Lung (tissue), 12 donors: ENCODE data around the gene DAB1. TPM values are rescaled to one million over a fixed set of nuclear protein-coding genes. Genes with fewer than 3 reads are reported as not detected.

ENCODE experiments used
- ATAC-seq: fragments of 200-7000 bp; cut with Tn5 transposase; one replicate; pipeline ENCODE4 v1.9.1; 2020; ENCODE audit warnings: moderate number of reproducible peaks; ENCODE audit not compliant: insufficient read depth, low FRiP score
- DNase-seq, 3 donors: peaks; one replicate each; pipeline ENCODE4 v3.0.0-alpha.2; 2013 to 2017
- H3K27ac ChIP-seq, 2 donors: one replicate each; pipeline ENCODE4 v1.5.1; 2013; ENCODE audit warnings: mild to moderate bottlenecking in 2 of 2, moderate library complexity in 2 of 2, control low read depth in 1 of 2, inconsistent platforms in 1 of 2, low read depth in 1 of 2, low read length in 1 of 2
- H3K27me3 ChIP-seq, 3 donors: one replicate each; pipeline ENCODE4 v1.5.1; 2013; ENCODE audit warnings: low read length in 2 of 3; ENCODE audit not compliant: control insufficient read depth in 3 of 3, insufficient read depth in 3 of 3
- H3K36me3 ChIP-seq, 4 donors: one replicate each; pipeline ENCODE4 v1.5.1; 2013; ENCODE audit warnings: low read length in 4 of 4, mild to moderate bottlenecking in 1 of 4, moderate library complexity in 1 of 4; ENCODE audit not compliant: control insufficient read depth in 4 of 4, insufficient read depth in 4 of 4
- H3K4me1 ChIP-seq, 5 donors: one replicate each; pipeline ENCODE4 v1.5.1; 2013; ENCODE audit warnings: low read length in 5 of 5, mild to moderate bottlenecking in 2 of 5, moderate library complexity in 1 of 5; ENCODE audit not compliant: control insufficient read depth in 5 of 5, insufficient read depth in 5 of 5
- H3K4me3 ChIP-seq: one replicate; pipeline ENCODE4 v1.5.1; 2013; ENCODE audit warnings: mild to moderate bottlenecking, control low read depth, moderate library complexity
- H3K9ac ChIP-seq, 2 donors: one replicate each; pipeline ENCODE4 v1.5.1; 2013; ENCODE audit warnings: low read length in 2 of 2, control low read depth in 1 of 2; ENCODE audit not compliant: insufficient read depth in 1 of 2
- H3K9me3 ChIP-seq, 4 donors: one replicate each; pipeline ENCODE4 v1.5.1; 2013; ENCODE audit warnings: low read length in 3 of 4, mild to moderate bottlenecking in 1 of 4, moderate library complexity in 1 of 4; ENCODE audit not compliant: control insufficient read depth in 4 of 4, insufficient read depth in 3 of 4
- WGBS, 2 donors: extraction: QIAGEN DNeasy Blood & Tissue Kit; methylation state at CpG; one replicate each; pipeline ENCODE4 v1.1.7; 2013; 5-methylcytosine and 5-hydroxymethylcytosine counted together
- polyA plus RNA-seq, 2 donors: library from polyadenylated mRNA; stranded (reverse); fragments of 200-250 nt; gene quantifications; one replicate each; pipeline ENCODE4 v1.2.1, GENCODE V29; 2013
- total RNA-seq, 2 donors: library from RNA; depleted of rRNA in 1 of 2; stranded (reverse); fragments of >200 nt in 1 of 2; gene quantifications; one replicate each; pipeline ENCODE4 v1.2.1, GENCODE V29; 2014 to 2021
- TF ChIP-seq, protein P1 (sequence below): IDR thresholded peaks from 2 replicates; pipeline ENCODE4 v1.5.1; 2012; ENCODE audit warnings: mild to moderate bottlenecking; ENCODE audit errors: control extremely low read depth, extremely low read depth
- donor health status: control.
- donor health status: control.
- donor health status: Bipolar disorder and iron deficiency.
- donor health status: healthy.
- donor health status: DM: yes; HTN: yes; CAD: no.

Gene DAB1
- total and polyA plus RNA-seq, 4 donors: 0.06 to 0.77 (median 0.10) TPM

DNA sequence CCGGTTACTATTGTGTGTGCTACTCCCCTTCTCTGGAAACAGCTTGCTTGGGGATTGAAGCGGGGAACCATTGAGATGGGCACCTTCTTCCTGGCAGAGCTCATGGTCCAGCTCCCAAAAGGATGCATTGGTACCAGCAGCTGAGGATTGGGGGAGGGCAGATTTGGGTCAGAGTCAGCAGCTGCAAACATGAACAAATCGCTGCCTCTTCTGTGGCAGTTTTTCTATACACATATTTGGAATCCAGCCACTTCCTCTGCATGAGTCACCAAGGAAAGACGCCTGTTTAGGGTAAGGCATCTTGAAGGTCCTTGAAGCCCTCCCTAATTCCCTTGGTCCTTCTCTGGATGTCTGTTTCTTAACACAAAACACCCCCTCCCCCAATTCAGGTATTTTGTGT, 104.7 kb downstream of the DAB1 start:
- Histone ChIP-seq H3K36me3 (no peaks in the 10 kb centered on the region), H3K9ac (no peak overlapping the region), H3K27me3 (no peaks in the 10 kb centered on the region), H3K9me3 (peaks cover 0 to 3% (median 0%) of the 10 kb centered on the region in 4 donors), H3K4me1 (peaks cover 0 to 23% (median 3%) of the 10 kb centered on the region in 5 donors), H3K27ac (no peak overlapping the region), H3K4me3 (no peak overlapping the region)
- WGBS, 2 donors: 43 to 51% methylated on average over 4 of the region's 4 CpGs
- DNase-seq: peak in 2 of 3 donors; percentile 86 to 92
- ATAC-seq: no peak
- TF ChIP-seq, protein P1, sequence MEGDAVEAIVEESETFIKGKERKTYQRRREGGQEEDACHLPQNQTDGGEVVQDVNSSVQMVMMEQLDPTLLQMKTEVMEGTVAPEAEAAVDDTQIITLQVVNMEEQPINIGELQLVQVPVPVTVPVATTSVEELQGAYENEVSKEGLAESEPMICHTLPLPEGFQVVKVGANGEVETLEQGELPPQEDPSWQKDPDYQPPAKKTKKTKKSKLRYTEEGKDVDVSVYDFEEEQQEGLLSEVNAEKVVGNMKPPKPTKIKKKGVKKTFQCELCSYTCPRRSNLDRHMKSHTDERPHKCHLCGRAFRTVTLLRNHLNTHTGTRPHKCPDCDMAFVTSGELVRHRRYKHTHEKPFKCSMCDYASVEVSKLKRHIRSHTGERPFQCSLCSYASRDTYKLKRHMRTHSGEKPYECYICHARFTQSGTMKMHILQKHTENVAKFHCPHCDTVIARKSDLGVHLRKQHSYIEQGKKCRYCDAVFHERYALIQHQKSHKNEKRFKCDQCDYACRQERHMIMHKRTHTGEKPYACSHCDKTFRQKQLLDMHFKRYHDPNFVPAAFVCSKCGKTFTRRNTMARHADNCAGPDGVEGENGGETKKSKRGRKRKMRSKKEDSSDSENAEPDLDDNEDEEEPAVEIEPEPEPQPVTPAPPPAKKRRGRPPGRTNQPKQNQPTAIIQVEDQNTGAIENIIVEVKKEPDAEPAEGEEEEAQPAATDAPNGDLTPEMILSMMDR: no peak

DNA sequence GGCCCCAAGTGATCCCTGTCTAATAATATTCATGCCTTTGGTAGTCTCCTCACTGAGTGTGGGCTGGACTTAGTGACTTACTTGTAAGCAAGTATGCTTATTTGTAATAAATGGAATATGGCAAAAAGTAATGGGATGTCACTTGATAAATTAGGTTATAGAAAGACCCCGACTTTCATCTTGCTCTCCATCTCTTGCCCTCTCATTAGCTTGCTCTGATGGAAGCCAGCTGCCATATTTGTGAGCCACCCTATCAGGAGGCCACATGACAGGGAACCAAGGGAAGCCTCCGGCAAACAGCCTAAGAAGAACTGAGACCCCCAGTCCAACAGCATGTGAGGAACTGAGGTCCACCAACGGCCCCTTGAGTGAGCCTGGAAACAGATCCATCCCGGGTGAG, 107.0 kb downstream of the DAB1 start:
- H3K36me3 ChIP-seq: no peaks in the 10 kb centered on the region
- TF ChIP-seq, protein P1: no peak
- peaks cover 0 to 23% (median 3%) of the 10 kb centered on the region in 5 donors for H3K4me1 ChIP-seq
- H3K27me3 ChIP-seq: no peaks in the 10 kb centered on the region
- DNase-seq (peak in 2 of 3 donors; percentile 67 to 85), ATAC-seq (no peak)
- no peak overlapping the region for H3K27ac ChIP-seq
- H3K9ac ChIP-seq: no peak overlapping the region
- H3K9me3 ChIP-seq: peaks cover 0 to 3% (median 0%) of the 10 kb centered on the region in 4 donors
- no peak overlapping the region for H3K4me3 ChIP-seq
- 83 to 85% methylated on average over 4 of the region's 4 CpGs for WGBS, 2 donors

DNA sequence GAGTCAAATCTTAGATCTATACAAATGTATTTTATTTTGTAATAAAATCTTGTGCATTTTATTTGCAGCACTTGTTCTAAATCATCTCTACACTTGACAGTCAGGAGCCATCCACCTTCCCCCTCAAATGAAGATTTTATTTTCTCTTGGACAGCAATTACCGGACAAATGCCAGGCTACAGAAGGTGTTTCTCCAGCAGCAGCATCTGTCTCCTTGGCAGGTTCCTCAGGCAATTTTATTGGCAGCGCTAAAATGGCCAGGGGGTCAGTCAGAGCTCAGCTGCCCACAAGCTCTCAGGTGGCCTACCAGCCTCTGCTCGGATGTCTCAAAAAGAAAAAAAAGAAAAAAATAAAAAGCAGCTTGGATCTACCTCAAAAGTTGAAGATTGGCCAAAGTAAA, 107.6 kb downstream of the DAB1 start:
- WGBS, 2 donors: 86 to 94% methylated on average over 3 of the region's 3 CpGs
- H3K27me3 ChIP-seq: no peaks in the 10 kb centered on the region
- peaks cover 0 to 23% (median 0%) of the 10 kb centered on the region in 5 donors for H3K4me1 ChIP-seq
- DNase-seq (no peak), ATAC-seq (no peak)
- H3K36me3 ChIP-seq: no peaks in the 10 kb centered on the region
- no peak overlapping the region for H3K4me3 ChIP-seq
- H3K27ac ChIP-seq: no peak overlapping the region
- TF ChIP-seq, protein P1: no peak
- peaks cover 0 to 3% (median 0%) of the 10 kb centered on the region in 4 donors for H3K9me3 ChIP-seq
- no peak overlapping the region for H3K9ac ChIP-seq

DNA sequence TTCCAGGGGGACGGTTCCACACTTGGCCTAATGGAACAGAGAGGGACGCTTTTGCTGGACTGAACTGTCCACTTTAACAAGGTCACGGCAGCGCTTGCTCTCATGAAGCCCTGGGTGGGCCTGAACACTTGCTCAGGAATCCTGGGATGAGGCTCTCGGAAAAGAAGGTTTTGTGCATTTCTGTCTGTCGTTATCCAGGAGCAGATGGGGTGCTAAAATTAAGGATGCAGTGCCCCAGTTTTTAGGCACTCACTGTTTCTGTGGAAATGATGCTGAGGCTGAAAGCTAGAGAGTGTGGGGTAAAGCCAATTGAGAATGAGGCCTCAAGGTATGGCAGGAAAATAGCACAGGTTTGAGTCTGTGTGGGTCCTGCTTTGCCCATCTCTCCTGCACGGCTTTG, 111.0 kb downstream of the DAB1 start:
- no peak for DNase-seq
- no peak for ATAC-seq
- no peak overlapping the region for H3K9ac ChIP-seq
- 89 to 94% methylated on average over 7 of the region's 7 CpGs for WGBS, 2 donors
- TF ChIP-seq, protein P1: no peak
- H3K4me1 ChIP-seq: peaks cover 0 to 10% (median 0%) of the 10 kb centered on the region in 5 donors
- H3K27ac ChIP-seq: no peak overlapping the region
- no peak overlapping the region for H3K4me3 ChIP-seq
- H3K27me3 ChIP-seq: no peaks in the 10 kb centered on the region
- H3K9me3 ChIP-seq: peaks cover 0 to 3% (median 0%) of the 10 kb centered on the region in 4 donors
- H3K36me3 ChIP-seq: no peaks in the 10 kb centered on the region
